NCI-H146 (cell line): ENCODE results near the gene GPC1.

Source experiments
- DNase-seq: peaks from one replicate; lab custom pipeline; 2025; lab: John Stamatoyannopoulos, UW

GPC1 gene

GRCh38 chr2:240499309-240500301 lies 64.1 kb downstream of the GPC1 start:
- DNase-seq: no peak

GRCh38 chr2:240500561-240501423 lies 65.3 kb downstream of the GPC1 start:
- no peak for DNase-seq

- no peak for DNase-seq
Observed at GRCh38 chr2:240501531-240501991, 66.1 kb downstream of the GPC1 start.

DNA sequence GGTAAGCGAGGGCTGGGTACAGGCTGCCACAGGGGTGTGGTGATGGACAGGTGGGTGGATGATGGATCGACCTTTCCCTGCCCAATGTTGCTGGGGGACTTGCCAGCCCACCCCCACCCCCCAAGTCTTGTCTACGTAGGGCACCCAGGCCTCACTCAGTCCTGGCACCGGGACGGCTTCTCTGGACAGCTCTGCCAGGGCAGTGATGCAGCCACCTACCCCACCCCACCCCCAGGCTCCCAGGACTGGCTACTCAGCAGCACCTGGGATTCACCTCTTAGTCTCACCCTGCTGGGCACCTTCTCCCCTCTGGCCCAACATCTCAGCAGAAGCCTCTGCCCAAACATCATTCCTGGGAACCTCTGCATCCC lies 66.6 kb downstream of the GPC1 start:
- no peak for DNase-seq

- DNase-seq: no peak
Observed at GRCh38 chr2:240502430-240503121, 67.1 kb downstream of the GPC1 start.

GRCh38 chr2:240503375-240503774 lies 67.9 kb downstream of the GPC1 start:
- no peak for DNase-seq

- no peak for DNase-seq
Observed at GRCh38 chr2:240503848-240504247, 68.4 kb downstream of the GPC1 start.

- no peak for DNase-seq
Observed at GRCh38 chr2:240505910-240506309, 70.4 kb downstream of the GPC1 start.

GRCh38 chr2:240506406-240507059 lies 71.1 kb downstream of the GPC1 start:
- DNase-seq: no peak

GRCh38 chr2:240507060-240507777 lies 71.8 kb downstream of the GPC1 start:
- DNase-seq: no peak

GRCh38 chr2:240507778-240508251 lies 72.4 kb downstream of the GPC1 start:
- DNase-seq: no peak

DNA sequence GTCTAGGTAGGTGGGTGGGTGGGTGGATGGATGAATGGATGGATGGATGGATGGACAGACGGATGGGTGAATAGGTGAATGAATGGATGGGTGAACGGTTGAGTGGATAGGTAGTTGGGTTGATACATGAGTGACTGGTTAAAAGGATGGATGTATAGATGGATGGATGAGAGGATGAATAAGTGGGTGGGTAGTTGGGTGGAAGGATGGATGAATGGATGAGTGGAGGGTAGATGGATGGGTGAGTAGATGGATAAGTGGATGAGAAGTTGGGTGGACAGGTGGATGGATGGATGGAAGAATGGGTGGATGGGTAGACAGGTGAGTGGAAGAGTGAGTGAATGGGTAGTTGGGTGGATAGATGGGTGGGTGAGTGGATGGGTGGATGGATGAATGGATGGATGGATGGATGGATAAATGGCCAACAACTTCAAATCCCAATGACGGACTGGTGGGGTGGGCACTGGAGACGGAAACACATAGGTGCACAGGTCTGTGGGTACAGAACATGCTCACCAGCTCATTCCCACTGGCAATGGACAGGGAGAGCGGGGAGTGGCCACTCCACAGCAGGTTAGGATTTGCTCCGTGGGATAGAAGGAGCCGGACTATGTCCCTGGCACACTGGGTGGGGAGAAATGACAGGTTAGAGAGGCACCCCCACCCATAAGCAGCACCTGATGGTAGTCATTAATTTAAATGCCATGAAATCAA lies 73.5 kb downstream of the GPC1 start:
- DNase-seq: no peak

DNA sequence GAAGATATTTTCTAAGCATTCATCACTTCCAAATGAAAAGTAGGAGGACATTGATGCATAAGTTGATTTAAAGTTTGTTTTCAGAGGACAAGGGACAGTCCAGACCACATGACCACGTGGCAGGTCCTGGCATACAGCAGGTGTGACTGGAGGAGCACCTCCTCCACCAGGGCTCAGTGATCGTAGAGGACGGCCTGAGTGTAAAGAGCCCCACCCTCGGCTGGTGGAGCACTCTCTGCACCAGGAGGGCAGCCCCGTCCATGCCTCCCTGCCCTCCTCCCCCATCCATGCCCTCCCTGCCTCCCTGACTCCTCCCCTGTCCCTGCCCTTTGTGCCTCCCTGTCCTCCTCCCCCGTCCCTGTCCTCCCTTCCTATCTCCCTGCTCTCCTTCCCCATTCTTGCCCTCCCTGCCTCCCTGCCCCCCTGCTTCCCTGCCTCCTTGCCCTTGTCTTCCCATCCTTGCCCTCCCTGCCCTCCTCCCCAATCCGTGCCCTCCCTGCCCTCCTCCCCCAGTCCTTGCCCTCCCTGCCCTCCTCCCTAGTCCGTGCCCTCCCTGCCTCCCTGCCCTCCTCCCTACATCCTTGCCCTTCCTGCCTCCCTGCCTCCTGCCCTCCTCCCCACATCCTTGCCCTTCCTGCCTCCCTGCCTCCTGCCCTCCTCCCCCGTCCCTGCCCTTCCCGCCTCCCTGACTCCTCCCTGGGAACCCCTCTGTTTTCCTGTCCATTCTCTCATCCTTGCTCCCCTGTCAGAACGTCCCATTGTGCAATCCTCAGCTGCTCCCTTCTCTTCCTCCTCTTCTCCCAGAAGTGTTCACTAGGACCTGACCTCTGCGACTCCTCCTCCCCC lies 74.4 kb downstream of the GPC1 start:
- DNase-seq: no peak

DNA sequence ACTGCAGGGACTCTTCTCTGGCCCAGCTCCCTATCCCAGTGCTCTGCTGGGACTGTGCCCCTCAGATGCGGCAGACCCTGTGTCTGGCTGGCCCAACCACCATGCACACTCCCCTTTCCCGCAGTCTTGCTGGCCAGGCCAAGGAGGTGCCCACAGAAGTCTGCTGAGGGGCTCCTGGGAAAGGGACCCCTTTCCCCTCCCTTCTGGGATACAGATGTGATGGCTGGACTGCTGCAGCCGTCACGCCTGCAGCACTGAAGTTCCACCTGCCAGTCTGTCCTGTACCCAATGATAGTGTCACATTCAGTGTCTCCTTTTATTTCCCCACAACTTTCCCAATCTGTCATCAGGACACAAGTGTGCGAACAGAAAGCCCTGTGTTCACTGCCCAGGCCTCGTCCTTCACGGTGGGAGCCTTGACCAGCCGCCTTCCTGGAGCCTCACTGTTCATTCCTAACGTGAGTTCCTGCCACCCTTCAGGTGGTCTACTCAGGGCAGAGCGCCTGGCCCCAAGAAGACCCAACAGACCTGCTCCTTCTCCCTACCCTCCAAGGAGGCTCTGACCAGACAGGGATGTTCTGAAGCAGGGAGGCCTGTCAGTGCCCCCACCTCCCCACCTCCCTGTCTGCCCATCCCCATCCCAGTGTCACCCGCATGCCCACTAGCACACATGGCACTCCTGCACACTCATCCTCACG lies 75.2 kb downstream of the GPC1 start:
- DNase-seq: no peak

GRCh38 chr2:240511351-240512108 lies 76.1 kb downstream of the GPC1 start:
- no peak for DNase-seq

GRCh38 chr2:240512109-240512485 lies 76.6 kb downstream of the GPC1 start:
- no peak for DNase-seq

DNA sequence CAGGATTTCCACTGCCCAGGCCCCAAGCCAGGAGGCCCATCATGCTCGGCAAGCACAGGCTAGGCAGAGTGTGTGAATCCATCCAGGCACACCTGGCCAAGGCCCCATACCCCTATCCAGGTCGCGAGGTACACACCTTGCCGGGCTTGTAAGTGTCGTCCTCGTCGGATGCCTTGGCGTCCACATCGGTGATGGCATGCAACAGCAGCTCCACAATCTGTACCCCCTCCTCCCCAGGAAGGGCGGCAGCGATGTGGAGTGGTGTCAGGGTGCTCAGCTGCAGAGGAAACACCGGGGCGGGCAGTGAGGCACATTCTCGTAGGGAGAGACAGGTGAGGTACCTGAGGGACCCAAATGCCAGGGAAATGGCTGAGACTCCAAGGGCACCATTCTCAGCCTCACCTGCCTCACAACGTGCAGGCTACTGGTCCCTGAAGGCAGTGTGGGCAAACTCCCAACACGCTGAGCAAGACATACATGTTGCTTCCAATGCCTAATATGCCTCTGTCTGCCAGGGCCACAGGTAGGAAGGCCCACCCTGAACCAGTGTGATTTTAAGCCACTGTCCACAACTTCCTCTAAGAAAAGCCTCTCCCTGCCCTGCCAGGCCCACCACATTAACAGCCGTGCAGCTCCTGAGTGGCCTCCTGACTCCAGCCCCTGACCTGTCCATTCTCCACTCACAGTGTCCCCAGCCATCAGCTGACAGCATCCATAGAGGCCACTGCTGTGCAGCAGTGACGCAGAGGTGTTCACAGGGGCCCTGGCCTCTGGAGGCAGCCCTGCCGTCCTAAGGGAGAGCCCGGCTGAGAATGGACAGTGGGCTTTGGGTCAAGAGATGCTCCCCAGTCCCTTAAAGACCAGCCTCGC lies 77.4 kb downstream of the GPC1 start:
- DNase-seq: no peak
